GM12873 (cell line): ENCODE data around the gene KHNYN.

Experiments
- CTCF ChIP-seq: IDR thresholded peaks from 2 replicates; pipeline ENCODE4 v1.5.1; 2012; ENCODE audit warnings: low read depth, mild to moderate bottlenecking, moderate library complexity, low read length, control low read depth; ENCODE audit not compliant: insufficient read depth; ENCODE audit errors: missing control alignments

Gene KHNYN

GRCh38 chr14:24427537-24428508 is 1.9 kb upstream of the KHNYN start:
- no peak for TF ChIP-seq CTCF

DNA sequence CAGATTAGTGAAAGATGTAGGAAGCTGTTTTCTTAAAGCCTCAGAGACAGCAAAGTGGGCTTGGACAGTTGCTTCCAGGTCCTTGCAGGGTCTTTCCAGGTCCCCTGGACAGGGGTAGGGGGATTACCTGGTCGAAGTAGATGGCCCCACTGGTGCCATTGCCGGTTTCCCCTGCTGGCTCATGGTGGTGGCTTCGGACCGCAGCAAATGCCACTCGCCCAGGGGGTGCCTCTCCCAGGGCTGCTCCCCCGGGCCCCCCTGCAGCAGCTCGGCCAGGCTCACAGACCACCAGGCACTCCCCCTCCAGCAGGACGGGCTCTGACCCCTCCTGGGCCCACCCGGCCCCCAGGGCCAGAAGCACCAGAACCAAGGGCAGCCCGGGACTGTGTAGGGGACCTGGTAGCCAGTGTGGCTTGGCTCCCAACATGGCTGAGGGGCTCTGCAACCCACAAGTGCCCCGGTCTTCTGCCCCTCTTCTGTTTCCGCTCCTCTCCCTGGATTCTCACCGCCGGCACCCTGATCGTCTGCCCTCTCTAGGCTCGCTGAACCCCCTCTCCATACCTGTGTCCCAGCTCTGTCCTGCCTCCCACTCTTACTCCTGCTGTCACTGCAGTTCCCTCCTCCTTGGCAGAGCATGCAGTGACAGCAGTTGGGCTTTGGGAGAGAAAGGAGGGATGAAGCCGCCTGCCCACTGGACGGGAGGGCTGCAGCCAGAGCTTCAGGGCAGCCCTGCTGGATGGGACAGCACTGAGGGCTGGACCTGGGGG is 943 bp upstream of the KHNYN start:
- TF ChIP-seq CTCF: no peak

GRCh38 chr14:24430143-24430681 is 458 bp downstream of the KHNYN start:
- no peak for TF ChIP-seq CTCF

DNA sequence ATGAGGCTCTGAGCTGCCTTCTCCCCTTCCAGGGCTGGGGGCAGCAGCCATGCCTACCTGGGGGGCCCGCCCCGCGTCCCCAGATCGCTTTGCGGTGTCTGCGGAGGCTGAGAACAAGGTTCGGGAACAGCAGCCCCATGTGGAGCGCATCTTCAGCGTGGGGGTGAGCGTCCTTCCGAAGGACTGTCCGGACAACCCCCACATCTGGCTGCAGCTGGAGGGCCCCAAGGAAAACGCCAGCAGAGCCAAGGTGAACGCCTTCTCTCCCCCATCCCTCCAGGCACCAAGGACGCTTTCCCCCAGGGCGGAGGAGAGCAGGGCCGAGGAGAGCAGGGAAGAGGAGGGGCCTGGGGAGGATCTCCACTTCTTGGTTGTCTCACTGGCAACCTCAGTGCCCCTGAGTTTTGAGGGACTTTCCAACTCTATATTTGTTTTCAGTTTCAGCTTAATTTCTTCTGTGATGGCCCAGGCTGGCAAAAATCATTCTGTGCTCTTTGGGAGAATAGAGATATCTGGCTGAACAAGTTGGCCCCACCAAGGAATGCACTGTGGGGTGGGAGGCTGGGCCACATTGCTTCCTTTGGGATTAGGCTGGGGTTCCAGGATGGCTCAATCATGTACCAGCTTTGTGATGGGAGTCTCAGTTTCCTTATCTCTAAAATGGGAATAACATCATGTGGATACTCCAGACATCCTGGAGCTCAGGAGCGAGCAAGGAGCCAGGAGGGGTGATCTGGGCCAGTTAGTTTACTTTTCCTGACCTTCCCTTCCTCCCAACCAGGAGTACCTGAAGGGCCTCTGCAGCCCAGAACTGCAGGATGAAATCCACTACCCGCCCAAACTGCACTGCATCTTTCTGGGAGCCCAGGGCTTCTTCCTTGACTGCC is 1.2 kb downstream of the KHNYN start:
- no peak for TF ChIP-seq CTCF

GRCh38 chr14:24431569-24432258 is 2.0 kb downstream of the KHNYN start:
- TF ChIP-seq CTCF: peak; percentile 98

DNA sequence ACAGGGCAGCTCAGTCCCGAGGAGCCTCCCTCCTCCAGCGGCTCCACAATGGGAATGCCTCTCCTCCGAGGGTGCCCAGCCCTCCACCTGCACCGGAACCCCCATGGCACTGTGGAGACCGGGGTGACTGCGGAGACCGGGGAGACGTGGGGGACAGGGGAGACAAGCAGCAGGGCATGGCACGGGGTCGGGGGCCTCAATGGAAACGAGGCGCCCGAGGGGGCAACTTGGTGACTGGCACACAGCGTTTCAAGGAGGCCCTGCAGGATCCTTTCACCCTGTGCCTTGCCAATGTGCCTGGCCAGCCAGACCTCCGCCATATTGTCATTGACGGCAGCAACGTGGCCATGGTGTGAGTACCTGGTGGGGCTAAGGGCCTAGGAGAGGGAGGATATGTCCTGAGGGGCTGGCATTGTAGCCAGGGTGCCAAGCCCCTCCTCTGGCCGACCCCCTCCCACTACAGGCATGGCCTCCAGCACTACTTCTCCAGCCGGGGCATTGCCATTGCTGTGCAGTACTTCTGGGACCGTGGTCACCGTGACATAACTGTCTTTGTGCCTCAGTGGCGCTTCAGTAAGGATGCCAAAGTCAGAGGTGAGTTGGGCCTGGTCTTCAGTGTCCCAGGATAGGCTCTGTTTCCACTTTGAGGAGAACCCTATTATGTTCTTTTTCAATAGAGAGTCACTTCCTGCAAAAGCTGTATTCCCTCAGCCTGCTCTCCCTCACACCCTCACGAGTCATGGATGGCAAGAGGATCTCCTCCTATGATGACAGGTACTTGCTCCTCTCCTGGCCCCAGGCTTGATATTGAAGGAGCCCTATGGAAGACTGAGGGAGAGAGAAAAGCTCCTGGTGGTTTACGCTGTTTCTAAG is 2.7 kb downstream of the KHNYN start:
- TF ChIP-seq CTCF: no peak
